HCT116 (cell line): ENCODE data around the gene TMEM82. TPM values are rescaled to one million over a fixed set of nuclear protein-coding genes. Genes with fewer than 3 reads are reported as not detected.

Source experiments
- ATAC-seq: fragments of 200-7000 bp; cut with Tn5 transposase; 2 replicates; pipeline ENCODE4 v1.9.1; 2020; ENCODE audit warnings: mild to moderate bottlenecking, moderate library complexity
- BruUV-seq: library from RNA; stranded (reverse); fragments of 400-500 nt; replicated peaks from 2 replicates; lab custom pipeline; 2021; lab: Mats Ljungman, UMichigan
- CTCF ChIA-PET: fragments of 300-600 bp; sonication (Branson Sonifier 250); formaldehyde crosslinking; loops from one replicate; lab custom pipeline; 2021; ENCODE audit warnings: antibody characterized with exemption; lab: Charles Lee
- POLR2A ChIA-PET: fragments of 300-600, 350-600 bp; sonication (Branson Sonifier 250); formaldehyde crosslinking; loops from one replicate; lab custom pipeline; 2021; ENCODE audit warnings: antibody characterized with exemption; lab: Charles Lee
- RAD21 ChIA-PET, 2 experiments: fragments of 300-600 bp; sonication (Branson Sonifier 250); formaldehyde crosslinking; loops; one replicate each; lab custom pipeline; 2023; ENCODE audit warnings: low total read pairs in 2 of 2; ENCODE audit not compliant: uncharacterized antibody in 2 of 2, unreplicated experiment in 2 of 2, low non-redundant PET in 1 of 2; lab: Charles Lee
- DNase-seq: peaks from one replicate; pipeline ENCODE4 v3.0.0-alpha.2; 2010; ENCODE audit warnings: low read depth, low spot score
- H2AFZ ChIP-seq: fragments of 200-600 bp; shearing (Covaris generic), sonication (generic); 2 replicates; pipeline ENCODE4 v1.6.1; 2017; ENCODE audit warnings: low read depth, mixed run types, mixed read lengths, antibody characterized with exemption, low read length; ENCODE audit not compliant: poor library complexity, severe bottlenecking
- H3K27ac ChIP-seq: 2 replicates; pipeline ENCODE4 v1.5.1; 2012; ENCODE audit warnings: low read depth, low read length
- H3K27me3 ChIP-seq: fragments of 200-600 bp; sonication (generic); 2 replicates; pipeline ENCODE4 v1.6.1; 2016; ENCODE audit warnings: mixed run types, low read length, mixed read lengths; ENCODE audit not compliant: insufficient read depth
- H3K36me3 ChIP-seq, 2 experiments: fragments of 200-500 bp in 1 of 2; fragments of 200-600 bp in 1 of 2; sonication (Bioruptor generic) in 1 of 2; sonication (generic) in 1 of 2; 2 replicates each; pipeline versions ENCODE4 v1.5.1 to v1.6.1; 2014 to 2016; ENCODE audit warnings: low read length in 2 of 2, inconsistent platforms in 1 of 2, mixed read lengths in 1 of 2, mixed run types in 1 of 2; ENCODE audit not compliant: insufficient read depth in 2 of 2, control insufficient read depth in 1 of 2
- H3K4me1 ChIP-seq, 2 experiments: fragments of 200-600 bp in 1 of 2; sonication (generic) in 1 of 2; 2 replicates each; pipeline versions ENCODE4 v1.5.1 to v1.6.1; 2012 to 2017; ENCODE audit warnings: low read length in 2 of 2, inconsistent platforms in 1 of 2, mild to moderate bottlenecking in 1 of 2, mixed read lengths in 1 of 2, mixed run types in 1 of 2, moderate library complexity in 1 of 2; ENCODE audit not compliant: insufficient read depth in 2 of 2, control insufficient read depth in 1 of 2
- H3K4me2 ChIP-seq: fragments of 200-600 bp; sonication (generic); 2 replicates; pipeline ENCODE4 v1.6.1; 2017; ENCODE audit warnings: mixed run types, low read length, mixed read lengths
- H3K4me3 ChIP-seq, 2 experiments: fragments of 200-600 bp in 1 of 2; sonication (generic) in 1 of 2; replicated peaks in 1 of 2; 2 replicates each; pipeline ENCODE4 v1.5.1; 2011 to 2016; ENCODE audit warnings: low read length in 2 of 2, control low read depth in 1 of 2, low read depth in 1 of 2, mild to moderate bottlenecking in 1 of 2, mixed read lengths in 1 of 2, mixed run types in 1 of 2
- H3K79me2 ChIP-seq: fragments of 200-600 bp; sonication (generic); 2 replicates; pipeline ENCODE4 v1.6.1; 2017; ENCODE audit warnings: mild to moderate bottlenecking, mixed run types, low read length, moderate library complexity, mixed read lengths; ENCODE audit not compliant: insufficient read depth
- H3K9ac ChIP-seq: fragments of 200-600 bp; sonication (generic); 2 replicates; pipeline ENCODE4 v1.6.1; 2016; ENCODE audit warnings: low read length, mixed read lengths
- H3K9me2 ChIP-seq: fragments of 200-600 bp; sonication (generic), shearing (Covaris generic); 2 replicates; pipeline ENCODE4 v1.6.1; 2017; ENCODE audit warnings: mixed run types, mild to moderate bottlenecking, moderate library complexity; ENCODE audit not compliant: insufficient read depth
- H3K9me3 ChIP-seq, 2 experiments: fragments of 200-500 bp in 1 of 2; fragments of 200-600 bp in 1 of 2; sonication (Bioruptor generic) in 1 of 2; sonication (generic) in 1 of 2; 2 replicates each; pipeline ENCODE4 v1.6.1; 2014 to 2017; ENCODE audit warnings: low read length in 2 of 2, mixed read lengths in 2 of 2, inconsistent platforms in 1 of 2, low read depth in 1 of 2, mild to moderate bottlenecking in 1 of 2, mixed run types in 1 of 2, moderate library complexity in 1 of 2; ENCODE audit not compliant: control insufficient read depth in 1 of 2, insufficient read depth in 1 of 2
- H4K20me1 ChIP-seq: fragments of 200-600 bp; sonication (generic), shearing (Covaris generic); 2 replicates; pipeline ENCODE4 v1.6.1; 2017; ENCODE audit warnings: mixed run types, mild to moderate bottlenecking, moderate library complexity; ENCODE audit not compliant: insufficient read depth
- CBX3 ChIP-seq: IDR thresholded peaks from 2 replicates; pipeline ENCODE4 v1.6.1; 2012; ENCODE audit warnings: low read depth
- EGR1 ChIP-seq: IDR thresholded peaks from 2 replicates; pipeline ENCODE4 v1.6.1; 2012; ENCODE audit warnings: low read depth
- ELF1 ChIP-seq: IDR thresholded peaks from 2 replicates; pipeline ENCODE4 v1.6.1; 2012; ENCODE audit warnings: low read depth, borderline replicate concordance
- EZH2 ChIP-seq: fragments of 200-600 bp; sonication (generic); IDR thresholded peaks from 2 replicates; pipeline ENCODE4 v1.6.1; 2017; ENCODE audit warnings: antibody characterized with exemption, mixed run types
- FOSL1 ChIP-seq: IDR thresholded peaks from 2 replicates; pipeline ENCODE4 v1.6.1; 2012; ENCODE audit warnings: low read depth
- JUND ChIP-seq: IDR thresholded peaks from 2 replicates; pipeline ENCODE4 v1.6.1; 2012
- MAX ChIP-seq: IDR thresholded peaks from 2 replicates; pipeline ENCODE4 v1.6.1; 2012
- POLR2A ChIP-seq: IDR thresholded peaks from 2 replicates; pipeline ENCODE4 v1.7.0; 2011; ENCODE audit warnings: borderline replicate concordance; ENCODE audit not compliant: insufficient read depth, insufficient read length; ENCODE audit errors: extremely low read depth
- POLR2AphosphoS5 ChIP-seq: IDR thresholded peaks from 2 replicates; pipeline ENCODE4 v1.6.1; 2011; ENCODE audit warnings: mild to moderate bottlenecking, low read depth, low read length, moderate library complexity
- RAD21 ChIP-seq: IDR thresholded peaks from 2 replicates; pipeline ENCODE4 v1.6.1; 2012; ENCODE audit warnings: low read depth, mild to moderate bottlenecking
- SIN3A ChIP-seq: IDR thresholded peaks from 2 replicates; pipeline ENCODE4 v1.6.1; 2012; ENCODE audit warnings: low read depth
- SRF ChIP-seq: IDR thresholded peaks from 2 replicates; pipeline ENCODE4 v1.6.1; 2012; ENCODE audit warnings: low read depth
- TCF7L2 ChIP-seq: IDR thresholded peaks from 2 replicates; pipeline ENCODE4 v1.7.0; 2011; ENCODE audit warnings: borderline replicate concordance, inconsistent platforms; ENCODE audit not compliant: insufficient read depth, insufficient read length; ENCODE audit errors: extremely low read depth
- YY1 ChIP-seq: IDR thresholded peaks from 2 replicates; pipeline ENCODE4 v1.6.1; 2011; ENCODE audit warnings: low read length, low read depth, moderate library complexity, mild to moderate bottlenecking; ENCODE audit not compliant: insufficient replicate concordance; ENCODE audit errors: extremely low read depth
- intact Hi-C: fragments of 100-400 bp; cut with micrococcal nuclease; formaldehyde crosslinking; loops from 2 replicates; pipeline ENCODE4 v1.10.0; 2022
- total RNA-seq: library from RNA; stranded (reverse); gene quantifications from one replicate; pipeline ENCODE4 v1.2.1, GENCODE V29; 2021; ENCODE audit not compliant: unreplicated experiment

The TMEM82 gene
- total RNA-seq, 1 experiment from 2014 or later, result not detected

GRCh38 chr1:15738416-15739113 lies 3.7 kb upstream of the TMEM82 start:
- POLR2A ChIA-PET, result no interaction called here
- TF ChIP-seq EGR1 (no peak), CBX3 (no peak), FOSL1 (no peak), POLR2A (no peak), ELF1 (no peak), SRF (no peak), JUND (no peak), TCF7L2 (no peak), RAD21 (no peak), SIN3A (no peak), POLR2AphosphoS5 (no peak), MAX (no peak), YY1 (no peak), EZH2 (no peak)
- H2AFZ ChIP-seq, result no peak overlapping the region
- CTCF ChIA-PET, result no interaction called here
- H4K20me1 ChIP-seq, result no peaks in the 10 kb centered on the region
- H3K27ac ChIP-seq, result no peak overlapping the region; the same call in 1 of the 2 replicates
- no peak overlapping the region for H3K4me3 ChIP-seq
- H3K9me2 ChIP-seq, result no peaks in the 10 kb centered on the region
- DNase-seq (no peak), ATAC-seq (no peak)
- H3K9me3 ChIP-seq, result no peaks in the 10 kb centered on the region
- peaks cover 6 to 10% of the 10 kb centered on the region in 2 experiments; a peak in 3 of 4 replicates for H3K4me1 ChIP-seq
- RAD21 ChIA-PET, result no interaction called here
- no peaks in the 10 kb centered on the region for H3K36me3 ChIP-seq
- no peaks in the 10 kb centered on the region for H3K79me2 ChIP-seq
- H3K9ac ChIP-seq, result no peak overlapping the region
- intact Hi-C loops, result no loop called here
- BruUV-seq, result no TSS peak
- no peaks in the 10 kb centered on the region for H3K27me3 ChIP-seq
- H3K4me2 ChIP-seq, result no peak overlapping the region
